CD4-positive, alpha-beta T cell treated with Interleukin-6 for 4 hours (primary cell): ENCODE measurements around the gene ERMP1.
"Not testable (repeated sequence)": the region's sequence is repeated elsewhere in the genome, so short reads cannot be mapped to it uniquely, and the experiment has no call there.

Source experiments
- DNase-seq: peaks from one replicate; pipeline ENCODE4 v3.0.0-alpha.2; 2020; ENCODE audit warnings: mixed read lengths

Gene ERMP1, protein sequence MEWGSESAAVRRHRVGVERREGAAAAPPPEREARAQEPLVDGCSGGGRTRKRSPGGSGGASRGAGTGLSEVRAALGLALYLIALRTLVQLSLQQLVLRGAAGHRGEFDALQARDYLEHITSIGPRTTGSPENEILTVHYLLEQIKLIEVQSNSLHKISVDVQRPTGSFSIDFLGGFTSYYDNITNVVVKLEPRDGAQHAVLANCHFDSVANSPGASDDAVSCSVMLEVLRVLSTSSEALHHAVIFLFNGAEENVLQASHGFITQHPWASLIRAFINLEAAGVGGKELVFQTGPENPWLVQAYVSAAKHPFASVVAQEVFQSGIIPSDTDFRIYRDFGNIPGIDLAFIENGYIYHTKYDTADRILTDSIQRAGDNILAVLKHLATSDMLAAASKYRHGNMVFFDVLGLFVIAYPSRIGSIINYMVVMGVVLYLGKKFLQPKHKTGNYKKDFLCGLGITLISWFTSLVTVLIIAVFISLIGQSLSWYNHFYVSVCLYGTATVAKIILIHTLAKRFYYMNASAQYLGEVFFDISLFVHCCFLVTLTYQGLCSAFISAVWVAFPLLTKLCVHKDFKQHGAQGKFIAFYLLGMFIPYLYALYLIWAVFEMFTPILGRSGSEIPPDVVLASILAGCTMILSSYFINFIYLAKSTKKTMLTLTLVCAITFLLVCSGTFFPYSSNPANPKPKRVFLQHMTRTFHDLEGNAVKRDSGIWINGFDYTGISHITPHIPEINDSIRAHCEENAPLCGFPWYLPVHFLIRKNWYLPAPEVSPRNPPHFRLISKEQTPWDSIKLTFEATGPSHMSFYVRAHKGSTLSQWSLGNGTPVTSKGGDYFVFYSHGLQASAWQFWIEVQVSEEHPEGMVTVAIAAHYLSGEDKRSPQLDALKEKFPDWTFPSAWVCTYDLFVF

DNA sequence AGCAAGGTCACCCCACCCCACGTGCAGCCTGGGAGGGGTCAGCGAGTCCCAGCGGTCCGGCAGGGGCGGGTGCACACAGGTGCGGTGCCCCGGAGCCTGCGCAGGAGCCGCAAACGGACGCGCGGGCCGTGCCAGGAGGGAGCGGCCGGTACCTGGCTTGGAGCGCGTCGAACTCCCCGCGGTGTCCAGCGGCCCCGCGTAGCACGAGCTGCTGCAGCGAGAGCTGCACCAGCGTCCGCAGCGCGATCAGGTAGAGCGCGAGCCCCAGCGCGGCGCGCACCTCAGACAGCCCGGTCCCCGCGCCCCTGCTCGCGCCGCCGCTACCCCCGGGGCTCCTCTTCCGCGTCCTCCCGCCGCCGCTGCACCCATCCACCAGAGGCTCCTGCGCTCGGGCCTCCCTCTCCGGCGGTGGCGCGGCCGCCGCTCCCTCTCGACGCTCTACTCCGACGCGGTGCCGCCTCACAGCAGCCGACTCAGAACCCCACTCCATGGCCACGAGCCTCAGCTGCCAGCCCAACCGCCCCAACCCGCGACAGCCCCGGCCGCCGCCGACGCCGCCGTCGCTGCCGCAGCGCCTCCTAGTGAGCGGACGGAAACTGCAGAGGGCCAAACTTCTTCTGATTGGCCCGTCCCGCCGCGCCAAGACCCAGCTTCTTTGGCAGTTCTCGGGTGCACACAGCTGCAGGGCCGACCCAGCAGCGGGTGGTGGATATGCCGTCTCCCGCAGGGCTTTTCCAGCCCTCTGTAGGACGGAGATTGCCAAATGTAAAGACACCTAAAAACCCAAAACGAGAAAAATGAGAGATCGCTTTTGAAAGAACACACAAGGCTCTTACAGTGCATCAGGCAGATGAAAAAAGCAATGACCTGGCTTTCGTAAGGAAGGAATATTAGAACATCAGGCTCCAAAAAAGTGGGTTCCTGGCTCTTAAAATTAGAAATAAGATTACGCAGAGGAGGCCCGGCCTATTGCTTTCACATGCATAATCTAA lies at the start of gene ERMP1:
ERMP1 (minus strand) TSS at position 580 of the 992 bp plus-strand sequence; CDS start at position 490, 90 bp downstream.
- peak; percentile 91 for DNase-seq

DNA sequence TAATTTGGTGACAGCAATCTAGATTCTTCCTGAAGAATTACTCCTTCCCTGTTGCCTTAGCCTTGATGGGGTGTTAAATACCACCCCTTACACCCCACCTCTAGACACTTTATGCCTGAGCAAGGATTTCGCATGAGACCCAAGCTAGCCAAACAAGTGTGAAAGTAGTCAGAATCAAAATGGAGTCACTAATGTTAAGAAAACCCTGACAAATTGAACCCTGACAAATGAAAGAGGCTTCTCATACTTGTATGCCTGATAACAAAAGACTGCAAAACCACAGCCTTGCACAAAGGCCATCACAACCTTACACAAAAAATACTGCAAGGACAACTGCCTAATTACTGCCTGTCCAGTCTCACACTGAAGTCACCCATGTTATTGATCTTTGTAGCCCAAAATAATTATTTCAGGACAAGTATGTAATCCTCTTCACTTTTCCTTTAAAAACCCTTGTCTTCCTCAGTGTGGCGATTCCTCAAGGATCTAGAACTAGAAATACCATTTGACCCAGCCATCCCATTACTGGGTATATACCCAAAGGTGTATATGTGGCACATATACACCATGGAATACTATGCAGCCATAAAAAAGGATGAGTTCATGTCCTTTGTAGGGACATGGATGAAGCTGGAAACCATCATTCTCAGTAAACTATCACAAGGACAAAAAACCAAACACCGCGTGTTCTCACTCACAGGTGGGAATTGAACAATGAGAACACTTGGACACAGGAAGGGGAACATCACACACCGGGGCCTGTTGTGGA lies 49.5 kb upstream of the ERMP1 start:
- DNase-seq: not testable (repeated sequence)

DNA sequence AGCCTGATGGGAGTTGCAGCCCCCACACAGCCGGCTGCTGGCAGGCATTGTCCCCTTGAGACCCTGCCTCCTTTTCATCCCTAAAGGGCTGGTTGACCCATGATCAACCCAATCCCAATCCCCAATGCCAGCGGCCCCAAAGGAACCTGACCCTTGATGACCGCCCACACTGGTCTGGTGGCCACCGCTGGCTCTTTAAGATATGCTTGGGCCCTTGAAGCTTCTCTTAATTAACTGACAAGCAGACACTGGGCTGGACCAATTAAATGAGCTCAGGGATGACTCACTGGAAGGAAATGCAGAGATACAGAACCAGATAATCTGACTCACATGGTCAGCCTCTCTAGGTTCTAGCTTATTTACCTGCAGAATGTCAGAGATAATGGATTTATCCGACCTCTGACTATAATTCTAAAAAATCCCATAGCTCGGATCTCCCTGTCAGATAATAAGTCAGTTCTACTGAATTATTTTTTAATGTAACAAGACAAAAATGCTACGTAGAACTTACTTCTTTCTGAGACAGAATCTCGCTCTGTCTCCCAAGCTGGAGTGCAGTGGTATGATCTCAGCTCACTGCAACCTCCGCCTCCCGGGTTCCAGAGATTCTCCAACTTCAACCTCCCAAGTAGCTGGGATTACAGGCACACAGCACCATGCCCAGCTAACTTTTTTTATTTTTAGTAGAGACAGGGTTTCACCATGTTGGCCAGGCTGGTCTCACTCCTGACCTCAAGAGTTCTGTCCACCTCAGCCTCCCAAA lies 46.7 kb upstream of the ERMP1 start:
- DNase-seq: no peak

DNA sequence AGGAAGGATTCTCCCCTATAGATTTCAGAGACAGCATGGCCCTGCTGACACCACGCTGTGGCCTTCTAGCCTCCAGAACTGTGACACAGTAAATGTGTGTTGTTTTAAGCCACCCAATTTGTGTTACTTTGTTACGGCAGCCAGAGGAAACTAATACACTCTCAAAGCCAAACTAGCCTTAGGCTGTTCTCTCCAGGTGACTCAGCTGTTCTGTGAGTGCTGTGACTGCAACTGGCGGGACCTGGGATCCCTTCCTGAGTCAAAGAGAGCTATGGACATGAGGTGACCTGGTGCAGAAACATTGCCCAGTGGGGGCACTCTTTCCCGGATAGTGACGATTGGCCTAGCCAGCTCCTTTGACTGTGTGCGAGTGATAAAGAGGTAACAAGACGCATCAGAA lies 43.8 kb upstream of the ERMP1 start:
- no peak for DNase-seq

DNA sequence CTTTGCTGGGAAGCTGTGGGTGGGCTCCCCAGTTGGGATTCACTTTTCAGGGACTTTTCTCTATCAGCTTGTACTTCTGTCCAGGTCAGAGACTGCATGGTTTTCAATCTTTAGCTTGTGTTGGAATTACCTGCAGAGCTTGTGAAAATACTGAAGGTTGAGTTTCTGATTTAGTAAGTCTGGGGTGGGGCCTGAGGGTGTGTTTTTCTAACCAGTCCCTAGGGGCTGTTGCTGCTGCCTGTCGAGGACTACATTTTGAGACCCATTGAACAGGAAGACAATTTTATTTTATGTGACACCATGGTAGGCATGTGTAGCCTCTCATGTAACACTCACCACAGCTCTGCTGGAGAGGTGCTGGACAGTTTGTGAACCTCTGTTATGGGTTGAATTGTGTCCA lies 43.1 kb upstream of the ERMP1 start:
- no peak for DNase-seq

DNA sequence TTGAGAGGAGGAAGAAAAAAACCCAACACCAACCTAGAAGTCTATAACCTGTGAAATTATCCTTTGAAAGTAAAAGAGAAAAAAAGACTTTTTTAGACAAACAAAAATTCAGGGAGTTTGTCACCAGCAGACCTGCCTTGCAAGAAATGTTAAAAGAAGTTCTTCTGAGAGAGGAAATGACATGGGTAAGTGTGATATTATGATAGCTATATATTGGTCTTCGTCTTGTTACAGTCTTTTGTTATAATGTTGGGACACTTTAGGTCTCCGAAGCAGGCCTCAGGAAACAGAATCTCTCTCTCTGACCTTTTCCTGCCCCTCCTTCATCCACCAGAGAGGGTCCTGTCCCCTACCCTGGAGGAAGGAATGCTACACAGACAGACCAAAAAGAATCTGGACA lies 41.1 kb upstream of the ERMP1 start:
- DNase-seq: no peak

DNA sequence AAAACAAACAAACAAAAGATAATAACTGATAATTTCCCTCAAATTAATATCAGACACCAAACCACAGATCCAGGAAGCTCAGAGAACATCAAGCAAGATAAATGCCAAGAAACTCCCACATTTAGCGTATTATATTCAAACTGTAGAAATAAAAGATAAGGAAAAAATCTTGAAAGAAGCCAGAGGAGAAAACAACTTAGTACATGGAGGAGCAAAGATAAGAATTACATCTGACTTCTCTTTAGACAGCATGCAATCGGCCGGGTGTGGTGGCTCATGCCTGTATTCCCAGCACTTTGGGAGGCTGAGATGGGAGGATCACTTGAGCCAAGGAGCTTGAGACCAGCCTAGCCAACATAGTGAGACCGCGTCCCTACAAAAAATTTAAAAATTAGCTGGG lies 40.5 kb upstream of the ERMP1 start:
- DNase-seq: no peak

DNA sequence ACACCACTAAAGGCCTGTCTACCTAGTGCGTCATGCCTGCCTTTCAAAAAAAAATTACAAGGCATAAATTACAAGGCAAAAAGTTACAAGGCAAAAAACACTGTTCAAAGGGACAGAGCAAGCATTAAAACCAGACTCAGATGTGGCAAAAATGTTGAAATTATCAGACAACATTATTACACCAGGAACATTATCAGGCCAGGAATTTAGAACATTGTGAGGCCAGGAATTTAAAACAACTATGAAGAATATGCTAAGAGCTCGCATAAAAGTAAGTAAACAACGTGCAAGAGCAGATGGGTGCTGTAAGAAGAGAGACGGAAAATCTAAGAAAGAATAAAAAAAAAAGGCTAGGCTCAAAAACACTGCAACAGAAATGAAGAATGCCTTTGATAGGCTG lies 39.6 kb upstream of the ERMP1 start:
- no peak for DNase-seq

DNA sequence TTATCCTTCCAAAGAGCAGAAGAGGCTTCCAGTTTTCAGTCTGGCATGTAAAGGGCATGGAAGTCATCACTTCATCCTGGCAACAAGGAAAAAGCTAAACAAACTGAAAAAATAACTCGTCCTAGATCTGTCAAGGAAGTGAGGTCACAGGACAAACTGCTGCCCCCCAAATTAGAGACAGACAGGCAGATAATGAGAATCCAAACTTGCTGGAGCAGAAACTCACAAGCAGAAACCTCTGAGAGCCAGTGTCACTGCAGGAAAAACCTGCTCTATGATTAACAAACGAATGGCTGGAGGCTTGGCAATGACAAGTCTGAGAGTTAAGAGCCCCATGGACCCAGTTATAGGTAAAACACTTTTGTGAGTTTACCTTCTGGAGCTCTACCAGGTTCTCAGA lies 38.9 kb upstream of the ERMP1 start:
- DNase-seq: no peak

DNA sequence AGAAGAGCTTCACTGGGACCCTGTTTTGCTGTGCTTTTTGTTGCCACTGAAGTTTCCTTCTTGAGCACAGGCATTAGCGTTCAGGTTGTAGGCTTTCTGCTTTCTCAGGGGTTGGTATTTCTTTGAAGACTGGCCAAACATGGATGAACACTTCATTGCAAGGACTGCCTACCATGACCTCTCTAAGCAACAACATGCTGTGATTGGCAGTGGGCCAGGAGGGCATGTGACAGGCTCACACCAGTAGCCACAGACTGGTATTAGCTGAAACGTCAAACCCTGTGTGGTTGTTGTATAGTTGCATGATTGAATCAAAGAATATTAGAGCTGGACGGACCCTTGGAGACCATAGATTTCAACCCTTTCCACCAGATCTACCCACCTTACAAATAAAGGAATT lies 37.8 kb upstream of the ERMP1 start:
- DNase-seq: no peak

DNA sequence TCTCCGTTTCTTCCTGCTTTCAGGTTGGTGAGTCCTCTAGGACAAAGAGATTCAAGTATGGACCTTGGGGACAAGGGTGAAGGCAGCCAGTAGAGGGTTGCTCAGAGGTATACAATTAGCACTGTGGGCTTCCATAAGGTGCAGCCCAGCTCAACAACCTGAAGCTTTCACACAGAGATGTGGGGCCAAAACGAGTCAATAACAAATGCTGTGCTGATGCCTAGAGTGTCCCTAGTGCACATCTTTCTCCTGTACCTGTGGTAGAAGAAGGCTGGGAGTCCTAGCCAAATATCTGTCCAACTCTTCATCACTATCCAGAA lies 37.1 kb upstream of the ERMP1 start:
- no peak for DNase-seq

DNA sequence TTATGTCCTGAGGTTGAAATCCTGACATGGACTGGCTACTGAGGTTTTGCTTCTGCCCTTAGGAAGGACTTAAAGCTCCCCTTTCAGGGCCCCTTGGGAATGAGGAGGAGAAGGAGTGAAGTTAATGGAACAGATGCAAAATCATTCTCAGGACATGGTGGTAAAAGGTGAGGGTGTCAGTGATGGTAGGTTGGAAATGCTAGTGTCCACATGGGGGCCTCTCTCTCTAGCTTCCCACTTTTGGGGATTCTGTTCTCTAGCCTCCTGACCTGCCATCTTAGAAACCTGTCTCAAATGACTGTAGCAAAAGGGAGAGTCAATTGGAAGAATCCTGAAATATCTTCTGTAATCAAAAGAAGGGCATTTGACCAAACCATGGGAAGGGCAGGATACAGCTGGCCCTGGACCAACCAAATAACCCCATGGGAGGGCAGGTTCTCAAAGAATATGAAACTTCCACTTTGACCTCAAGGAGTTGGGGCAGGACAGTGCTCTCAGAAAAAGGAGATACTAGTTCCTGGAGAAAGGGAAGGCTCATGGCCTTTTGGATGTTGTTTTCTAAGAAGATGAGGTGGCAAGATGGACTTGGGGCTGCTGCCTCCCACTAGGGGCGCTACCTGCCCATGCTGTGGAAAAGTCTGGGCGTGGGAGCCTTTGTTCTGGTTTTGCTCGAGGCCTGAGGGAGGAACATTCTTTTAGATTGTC lies 36.5 kb upstream of the ERMP1 start:
- peak; percentile 25 for DNase-seq

DNA sequence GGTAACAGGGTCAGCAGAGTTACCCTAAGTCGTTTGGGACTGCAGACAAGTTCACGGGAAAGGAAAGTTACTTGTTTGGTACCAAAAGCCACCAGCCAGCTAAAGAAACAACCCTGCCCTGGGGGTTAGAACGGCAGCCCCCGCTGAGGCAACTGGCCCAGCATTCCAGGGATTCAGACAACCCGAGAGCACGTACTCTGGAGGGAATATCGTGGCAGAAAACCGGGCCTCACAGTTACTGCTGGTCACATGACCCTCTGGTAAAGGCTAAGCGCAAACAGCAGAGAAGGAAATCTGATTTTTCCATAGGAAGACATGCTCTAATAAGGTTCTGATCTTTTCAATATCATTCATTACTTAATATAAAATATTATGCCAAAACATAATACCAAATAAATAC lies 35.3 kb upstream of the ERMP1 start:
- no peak for DNase-seq

DNA sequence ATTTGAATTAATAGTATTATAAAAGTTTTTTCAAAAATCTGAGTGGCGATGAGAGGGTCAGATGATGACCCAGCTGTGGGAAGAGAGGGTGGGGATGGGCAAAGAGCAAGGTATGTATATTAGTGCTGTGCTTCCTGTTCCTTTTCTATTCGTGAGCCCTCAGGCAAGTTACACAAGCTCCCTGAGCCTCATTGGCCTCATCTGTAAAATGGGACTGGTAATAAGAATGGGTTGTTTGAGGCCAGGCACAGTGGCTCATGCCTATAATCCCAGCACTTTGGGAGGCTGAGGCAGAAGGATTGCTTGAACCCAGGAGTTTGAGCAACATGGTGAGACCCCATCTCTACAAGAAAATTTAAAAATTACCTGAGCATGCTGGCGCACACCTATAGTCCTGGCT lies 33.8 kb upstream of the ERMP1 start:
- no peak for DNase-seq

DNA sequence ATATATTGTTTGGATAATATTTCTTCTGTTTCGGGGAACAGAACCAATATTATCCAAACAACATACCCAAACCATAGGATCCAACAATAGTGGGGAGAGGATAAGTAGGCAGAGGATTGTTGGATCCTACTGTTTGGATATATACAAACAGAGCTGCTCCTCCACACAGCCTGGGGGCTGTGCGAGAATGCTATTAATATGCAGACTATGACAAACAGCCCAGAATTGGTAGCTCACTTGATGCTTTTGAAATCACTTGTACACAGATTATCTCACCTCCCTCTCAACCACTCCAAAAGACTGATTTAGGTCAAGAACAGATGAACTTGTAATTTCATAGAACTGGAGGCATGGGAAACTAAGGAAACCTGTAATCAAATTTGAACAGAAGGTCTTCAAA lies 33.4 kb upstream of the ERMP1 start:
- no peak for DNase-seq

DNA sequence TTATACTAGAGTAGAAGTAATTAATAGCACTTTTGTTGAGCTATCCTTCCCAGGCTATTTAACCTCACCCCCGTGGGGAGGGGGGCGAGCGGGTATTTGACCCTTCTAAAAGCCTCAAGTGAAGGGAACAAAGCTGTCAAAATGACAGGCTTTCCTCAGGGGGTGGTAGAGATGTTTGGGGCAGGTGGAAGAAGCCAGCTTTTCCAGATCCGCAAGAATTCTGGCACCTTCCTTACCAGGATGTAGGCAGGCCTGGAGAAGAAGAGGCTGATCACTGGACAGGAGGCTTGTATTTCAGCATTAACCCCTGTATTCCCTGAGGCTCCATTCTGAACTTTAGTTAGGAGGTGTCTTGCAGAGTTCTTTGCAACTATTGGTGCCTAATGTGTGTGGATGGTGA lies 31.5 kb upstream of the ERMP1 start:
- DNase-seq: no peak

DNA sequence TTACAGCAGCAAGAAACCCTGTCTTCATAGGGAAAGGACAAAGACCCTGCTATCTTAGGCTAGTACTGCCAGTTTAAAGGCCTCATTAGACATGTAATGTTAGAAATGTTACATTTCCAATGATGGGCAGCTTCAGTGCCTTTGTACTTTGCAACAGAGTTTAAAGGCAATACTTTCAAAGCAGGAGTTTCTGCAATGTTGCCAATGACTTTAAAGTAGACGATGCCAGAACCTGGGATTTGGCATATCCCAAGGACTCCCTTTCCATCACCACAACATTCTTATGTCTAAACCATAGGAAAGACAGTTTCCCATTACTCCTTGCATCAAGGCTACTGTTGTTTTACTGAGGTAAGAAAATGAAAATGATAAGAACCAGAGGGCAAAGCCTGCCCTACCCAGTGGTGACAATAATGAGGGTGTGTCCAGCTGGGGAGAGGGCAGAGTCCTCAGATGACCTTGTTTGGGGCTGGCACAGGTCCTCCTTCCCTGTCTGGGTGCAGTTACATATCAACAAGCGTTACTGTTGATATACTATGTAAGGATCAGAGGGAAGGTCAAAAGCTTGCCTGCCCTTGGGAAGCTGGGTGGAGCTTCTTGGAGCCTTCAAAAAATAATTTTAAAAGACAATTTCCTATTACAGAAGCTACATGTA lies 30.3 kb upstream of the ERMP1 start:
- no peak for DNase-seq

DNA sequence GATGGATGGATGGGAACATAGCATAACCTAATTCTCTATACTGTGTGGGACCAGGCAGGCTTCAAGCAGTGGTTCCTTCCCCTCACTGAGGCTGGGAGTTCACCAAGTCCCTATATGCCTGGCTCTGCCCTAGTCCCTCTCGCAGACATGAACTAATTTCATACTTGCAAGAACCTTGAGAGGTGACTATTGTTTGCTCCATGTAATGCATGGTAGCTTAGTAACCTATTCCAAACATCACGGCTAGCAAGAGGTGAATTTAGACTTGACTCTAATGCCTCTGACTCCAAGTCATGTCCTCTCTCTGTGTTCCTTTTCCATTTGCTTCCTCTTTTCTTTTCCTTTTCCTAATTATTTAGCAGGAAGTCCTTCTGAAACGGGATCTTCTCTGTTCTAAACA lies 25.9 kb upstream of the ERMP1 start:
- no peak for DNase-seq

DNA sequence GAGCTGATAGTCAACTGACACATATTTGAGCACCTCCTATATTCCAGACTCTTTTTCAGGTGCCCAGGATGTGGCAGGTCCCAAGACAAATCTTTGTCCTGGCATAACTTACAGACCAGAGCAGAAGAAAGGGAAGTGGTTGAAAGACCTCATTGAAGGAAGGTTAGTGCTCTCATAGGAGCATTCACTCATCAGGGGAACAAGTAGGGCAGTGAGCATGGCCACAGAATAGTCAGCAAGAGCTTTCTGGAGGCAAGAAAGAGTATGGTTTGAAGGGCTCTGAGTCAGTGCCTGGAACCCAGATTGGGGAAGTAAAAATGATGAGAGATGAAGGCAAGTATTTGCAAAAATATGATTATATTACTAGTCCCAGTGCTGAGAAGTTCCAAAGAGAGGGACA lies 25.0 kb upstream of the ERMP1 start:
- DNase-seq: no peak
